H7 (cell line): Measurements from ENCODE around the gene HIVEP3. TPM values are rescaled to one million over a fixed set of nuclear protein-coding genes. Genes with fewer than 3 reads are reported as not detected.

Experiments used
- DNase-seq: peaks from one replicate; pipeline ENCODE4 v3.0.0; 2012
- H3K27me3 ChIP-seq: 2 replicates; pipeline ENCODE4 v1.6.0; 2011; ENCODE audit warnings: mild to moderate bottlenecking, low read length; ENCODE audit not compliant: control insufficient read depth, insufficient read depth
- H3K36me3 ChIP-seq: replicated peaks from 2 replicates; pipeline ENCODE4 v1.5.1; 2011; ENCODE audit warnings: low read length; ENCODE audit not compliant: control insufficient read depth, insufficient read depth
- H3K4me3 ChIP-seq: 2 replicates; pipeline ENCODE4 v1.5.1; 2011; ENCODE audit warnings: low read depth, mild to moderate bottlenecking, control low read depth, low read length, moderate library complexity; ENCODE audit not compliant: insufficient read depth
- total RNA-seq: library from RNA; depleted of rRNA; stranded (reverse); fragments of >200 nt; shearing (Covaris generic); gene quantifications from 2 replicates; pipeline ENCODE4 v1.2.3, GENCODE V29; 2014

HIVEP3 gene
- total RNA-seq, 1 experiment from 2014 or later: 1.8 TPM

DNA sequence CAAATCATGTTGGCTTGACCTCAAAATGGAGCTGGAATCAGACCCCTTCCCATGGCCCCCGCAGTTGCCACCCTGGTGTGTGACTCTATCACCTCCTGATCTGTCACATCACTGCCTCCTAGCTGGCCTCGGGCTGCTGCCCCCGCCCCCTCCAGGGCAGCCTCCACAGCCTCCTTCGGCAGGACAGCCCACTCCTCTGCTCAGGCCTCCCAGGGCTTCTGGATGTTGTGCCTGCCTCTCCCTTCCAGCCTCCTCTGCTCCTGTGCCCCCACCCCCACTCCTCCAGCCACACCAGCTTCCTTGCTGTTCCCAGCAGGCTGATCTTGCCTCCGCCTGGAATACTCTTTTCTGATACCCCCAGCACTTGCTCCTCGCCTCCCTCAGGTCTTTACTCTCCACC lies 299.9 kb downstream of the HIVEP3 start:
- Histone ChIP-seq H3K27me3 (no peaks in the 10 kb centered on the region), H3K4me3 (no peak overlapping the region), H3K36me3 (no peaks in the 10 kb centered on the region)
- no peak for DNase-seq

DNA sequence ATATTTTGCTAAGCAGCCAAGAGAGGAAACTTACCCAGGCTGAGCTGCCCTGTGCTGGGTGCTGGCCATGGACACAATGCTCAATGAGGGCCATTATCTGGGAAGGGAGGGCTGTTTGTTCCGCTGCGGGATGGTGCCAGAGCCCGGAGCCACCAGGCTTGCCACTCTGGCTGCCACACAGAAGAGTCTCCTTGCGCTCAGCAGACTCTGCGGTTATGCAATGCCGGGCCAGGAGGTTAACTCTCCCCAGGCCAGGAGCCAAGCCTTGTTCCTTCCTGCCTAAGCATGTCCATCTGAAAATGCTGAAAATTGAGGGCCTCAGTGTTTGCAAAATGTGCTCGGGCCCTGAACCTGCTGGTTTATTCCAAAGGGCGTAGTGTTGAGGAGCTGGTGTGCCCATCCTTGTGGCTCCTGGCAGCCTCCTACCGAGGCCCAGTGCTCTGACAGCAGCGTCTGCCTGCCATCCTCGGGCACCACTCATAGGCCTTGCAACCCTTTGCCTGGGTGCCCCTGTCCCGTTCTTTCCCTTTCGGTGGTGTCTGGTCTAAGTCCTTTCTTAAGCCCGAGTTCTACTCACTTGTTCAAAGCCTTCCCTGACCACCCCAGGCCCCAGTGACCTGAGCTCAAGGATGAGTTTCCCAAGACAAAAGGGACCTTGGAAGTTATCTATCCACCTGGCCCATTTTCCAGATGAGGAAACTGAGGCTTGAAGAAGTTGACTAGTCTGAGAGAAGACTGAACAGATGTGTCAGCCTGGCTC lies 300.5 kb downstream of the HIVEP3 start:
- Histone ChIP-seq H3K27me3 (no peaks in the 10 kb centered on the region), H3K4me3 (no peak overlapping the region), H3K36me3 (no peaks in the 10 kb centered on the region)
- DNase-seq: no peak

DNA sequence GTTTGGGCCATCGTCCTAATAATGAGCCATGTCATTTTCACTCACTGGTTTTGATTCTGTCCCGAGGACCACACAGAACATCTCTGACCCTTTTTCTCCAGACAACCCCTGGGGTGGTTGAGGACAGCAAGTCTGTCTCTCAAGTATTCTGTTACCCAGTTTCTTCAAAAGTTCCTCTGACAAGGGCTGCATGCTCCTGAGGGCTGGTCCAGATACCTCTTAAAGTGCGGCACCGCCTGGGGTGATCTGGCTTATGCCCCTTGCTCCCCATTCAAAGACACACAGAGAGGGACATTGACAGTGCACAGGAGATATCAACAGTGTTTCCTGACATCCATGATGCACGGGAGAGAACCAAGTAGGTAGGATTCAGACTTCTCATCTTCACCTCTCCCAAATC lies 301.4 kb downstream of the HIVEP3 start:
- Histone ChIP-seq H3K27me3 (no peaks in the 10 kb centered on the region), H3K4me3 (no peak overlapping the region)
- DNase-seq: no peak

DNA sequence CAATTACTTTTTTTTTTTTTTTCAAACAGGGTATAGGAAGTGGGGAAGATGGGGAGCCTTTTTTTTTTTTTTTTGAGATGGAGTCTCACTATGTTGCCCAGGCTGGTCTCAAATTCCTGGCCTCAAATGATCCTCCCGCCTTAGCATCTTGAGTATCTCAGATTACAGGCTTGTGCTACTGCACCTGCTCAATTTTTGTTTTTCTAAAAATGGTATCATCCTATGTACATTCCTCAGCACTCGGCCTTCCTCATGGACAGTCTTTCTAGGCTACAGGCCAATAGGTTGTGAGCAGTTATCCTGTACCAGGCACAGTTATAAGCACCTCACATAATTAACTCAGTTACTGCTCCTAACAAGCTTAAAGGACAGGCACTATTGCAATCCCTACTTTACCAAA lies 302.2 kb downstream of the HIVEP3 start:
- no peak for DNase-seq
- no peaks in the 10 kb centered on the region for H3K27me3 ChIP-seq
- H3K4me3 ChIP-seq: no peak overlapping the region
- H3K36me3 ChIP-seq: no peaks in the 10 kb centered on the region

More for the DNA sequence above, 301.4 kb downstream of the HIVEP3 start:
- no peaks in the 10 kb centered on the region for H3K36me3 ChIP-seq

DNA sequence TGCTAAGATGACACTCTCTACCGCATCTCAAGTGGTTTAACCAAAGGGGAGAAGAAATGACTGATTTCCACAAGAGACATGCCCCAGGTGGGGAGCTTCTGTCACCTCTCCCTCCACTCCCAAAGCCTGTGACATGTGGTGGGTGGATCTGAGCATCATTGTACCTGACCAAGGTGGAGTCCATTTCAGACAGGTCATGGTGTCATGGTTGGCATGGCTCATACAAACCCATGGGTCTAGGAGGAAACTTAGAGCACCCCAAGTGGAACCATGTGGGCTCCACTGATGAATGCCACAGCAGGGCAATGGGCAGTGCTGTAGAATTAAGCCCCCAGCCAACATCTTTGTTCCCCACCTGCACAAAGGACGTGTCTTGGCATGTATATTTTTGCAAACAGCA lies 302.7 kb downstream of the HIVEP3 start:
- Histone ChIP-seq H3K4me3 (no peak overlapping the region), H3K27me3 (no peaks in the 10 kb centered on the region), H3K36me3 (no peaks in the 10 kb centered on the region)
- DNase-seq: no peak

DNA sequence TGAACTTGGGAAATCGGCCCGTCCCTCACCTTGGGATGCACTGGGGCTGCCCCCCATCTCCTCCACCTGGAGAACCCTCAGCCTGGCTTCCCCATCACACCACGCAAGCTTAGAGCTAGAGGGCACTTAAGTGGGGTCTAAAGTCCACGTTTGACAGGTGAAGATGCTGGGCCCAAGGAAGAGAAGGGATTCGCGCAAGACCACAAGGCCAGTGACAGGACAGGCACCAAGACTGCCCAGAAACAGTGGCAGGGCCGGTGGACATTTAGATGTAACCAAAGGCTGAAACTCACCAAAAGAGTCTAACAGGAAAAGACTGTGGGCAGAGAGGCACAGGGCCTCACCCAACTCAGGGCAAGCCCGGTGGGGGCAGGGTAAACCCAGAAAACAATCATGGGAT lies 303.4 kb downstream of the HIVEP3 start:
- Histone ChIP-seq H3K36me3 (no peaks in the 10 kb centered on the region), H3K4me3 (no peak overlapping the region), H3K27me3 (no peaks in the 10 kb centered on the region)
- DNase-seq: no peak

DNA sequence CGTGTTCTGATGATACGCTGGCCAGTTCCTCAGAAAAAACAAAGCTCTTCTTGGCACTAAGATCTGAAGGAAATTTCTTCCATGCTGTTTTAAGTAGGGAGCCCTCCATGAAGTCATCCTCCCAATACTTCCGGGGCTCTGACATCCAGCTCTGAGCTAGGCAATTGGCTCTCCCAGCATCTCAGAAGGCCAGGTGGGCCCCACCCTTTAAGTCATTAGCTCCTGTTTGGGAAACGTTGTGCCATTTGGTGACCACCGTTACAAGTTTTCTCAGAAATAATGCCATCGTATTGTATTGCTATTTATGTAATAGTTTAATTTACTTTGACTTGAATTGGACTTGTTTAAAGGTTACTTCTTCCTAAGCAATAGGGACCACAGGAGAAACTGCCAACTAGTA lies 303.9 kb downstream of the HIVEP3 start:
- no peak for DNase-seq
- H3K4me3 ChIP-seq: no peak overlapping the region
- H3K36me3 ChIP-seq: no peaks in the 10 kb centered on the region
- no peaks in the 10 kb centered on the region for H3K27me3 ChIP-seq

DNA sequence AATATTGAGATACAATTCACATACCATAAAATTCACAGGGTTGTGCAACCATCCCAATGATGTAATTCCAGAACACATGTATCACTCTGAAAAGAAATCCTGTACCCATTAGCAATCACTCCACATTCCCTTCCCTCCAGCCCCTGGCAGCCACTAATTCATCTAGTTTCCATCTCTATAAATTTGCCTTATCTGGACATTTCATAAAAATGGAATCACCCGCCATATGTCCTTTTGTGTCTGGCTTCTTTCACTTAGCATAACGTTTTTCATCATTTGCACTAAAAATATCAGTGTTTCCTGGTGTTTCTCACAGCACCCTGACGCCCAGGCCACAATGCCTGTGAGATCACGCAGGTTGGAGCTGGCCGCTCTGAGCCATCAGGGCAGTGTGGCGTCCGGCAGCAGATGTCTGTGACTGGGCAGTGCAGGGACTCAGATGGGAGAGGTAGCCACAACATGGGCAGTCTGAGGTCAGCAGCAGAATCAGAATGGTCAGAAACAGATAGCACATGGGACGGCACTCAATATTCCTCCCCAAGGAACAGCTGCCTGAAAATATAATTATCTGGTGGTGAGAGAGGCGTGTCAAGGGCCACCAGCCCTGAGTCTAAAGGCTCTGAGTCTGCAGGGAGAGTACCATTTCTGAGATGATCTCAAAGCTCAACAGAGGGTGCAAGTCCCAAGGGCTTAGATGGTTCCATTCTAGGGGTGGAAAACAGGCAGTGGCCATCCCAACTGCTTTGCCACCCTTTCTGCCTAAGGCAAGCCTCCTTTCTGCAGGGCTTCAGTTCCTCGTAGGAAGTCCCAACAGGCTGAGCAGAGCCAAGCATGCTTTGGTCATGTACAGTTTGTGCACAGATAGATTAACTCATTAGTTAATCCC lies 304.8 kb downstream of the HIVEP3 start:
- DNase-seq: no peak
- H3K4me3 ChIP-seq: no peak overlapping the region

GRCh38 chr1:41612953-41613352 lies 305.8 kb downstream of the HIVEP3 start:
- Histone ChIP-seq H3K27me3 (no peaks in the 10 kb centered on the region), H3K4me3 (no peak overlapping the region), H3K36me3 (no peaks in the 10 kb centered on the region)
- no peak for DNase-seq

More for the DNA sequence above, 304.8 kb downstream of the HIVEP3 start:
- H3K36me3 ChIP-seq: no peaks in the 10 kb centered on the region
- no peaks in the 10 kb centered on the region for H3K27me3 ChIP-seq

GRCh38 chr1:41611932-41612450 lies 306.7 kb downstream of the HIVEP3 start:
- no peak overlapping the region for H3K4me3 ChIP-seq
- no peaks in the 10 kb centered on the region for H3K36me3 ChIP-seq
- H3K27me3 ChIP-seq: no peaks in the 10 kb centered on the region
- DNase-seq: no peak

GRCh38 chr1:41611068-41611931 lies 307.4 kb downstream of the HIVEP3 start:
- Histone ChIP-seq H3K36me3 (no peaks in the 10 kb centered on the region), H3K4me3 (no peak overlapping the region), H3K27me3 (no peaks in the 10 kb centered on the region)
- DNase-seq: no peak

GRCh38 chr1:41610361-41610760 lies 308.4 kb downstream of the HIVEP3 start:
- H3K4me3 ChIP-seq: no peak overlapping the region
- no peak for DNase-seq

DNA sequence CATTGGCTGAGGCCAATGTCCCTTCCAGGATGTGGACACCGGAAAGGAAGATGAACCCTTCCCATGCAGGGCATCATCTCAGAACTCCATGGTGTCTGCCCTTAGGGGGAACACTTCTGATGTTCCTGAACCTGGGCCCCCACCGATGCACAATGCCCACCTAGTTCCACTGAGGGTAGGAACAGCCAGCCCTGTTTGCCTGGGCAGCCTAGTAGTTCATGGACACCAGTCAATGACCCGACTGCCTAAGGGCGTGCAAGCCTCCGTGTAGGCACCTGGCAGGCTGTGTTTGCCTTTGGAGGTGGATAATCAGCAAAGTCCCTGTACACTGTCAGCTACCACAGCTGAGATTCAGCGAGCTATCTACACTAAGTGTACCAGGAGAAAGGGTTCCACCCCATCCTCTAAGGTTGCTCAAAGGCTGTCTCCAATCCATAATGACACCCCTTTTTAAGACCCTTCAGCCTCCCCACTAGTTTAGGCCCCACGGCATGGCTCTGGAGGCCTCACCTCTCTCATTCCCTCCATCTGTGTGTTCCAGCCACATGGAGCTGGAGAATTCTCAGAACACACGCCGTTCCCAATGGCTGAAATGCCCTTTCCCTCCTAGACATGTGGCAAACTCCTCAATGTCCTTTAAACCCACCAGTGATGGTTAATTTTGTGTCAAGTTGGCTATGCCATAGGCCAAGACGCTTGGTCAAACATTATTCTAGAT lies 309.4 kb downstream of the HIVEP3 start:
- no peak overlapping the region for H3K4me3 ChIP-seq
- no peaks in the 10 kb centered on the region for H3K36me3 ChIP-seq
- DNase-seq: no peak
- no peaks in the 10 kb centered on the region for H3K27me3 ChIP-seq

More at GRCh38 chr1:41610361-41610760, 308.4 kb downstream of the HIVEP3 start:
- Histone ChIP-seq H3K36me3 (no peaks in the 10 kb centered on the region), H3K27me3 (no peaks in the 10 kb centered on the region)

DNA sequence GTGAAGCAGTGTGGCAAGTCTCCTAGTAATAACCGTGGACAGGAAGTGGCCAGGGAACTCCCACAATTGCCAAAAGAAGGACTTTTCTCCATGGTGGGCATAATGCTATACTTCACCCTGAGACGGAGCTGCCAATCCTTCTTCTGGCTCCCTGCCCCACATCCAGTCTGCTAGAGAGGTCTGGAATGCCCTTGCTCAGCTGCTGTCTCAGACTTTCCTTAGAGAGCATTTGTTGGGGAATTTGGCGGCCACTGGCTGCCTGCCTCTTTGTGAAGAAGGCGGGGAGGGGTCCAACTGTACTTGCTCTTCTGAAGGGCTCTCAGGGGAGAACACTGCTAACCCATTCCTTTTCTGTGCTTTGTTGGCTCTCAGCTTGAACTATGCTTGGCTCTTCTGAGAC lies 310.5 kb downstream of the HIVEP3 start:
- H3K27me3 ChIP-seq: no peaks in the 10 kb centered on the region
- H3K36me3 ChIP-seq: no peaks in the 10 kb centered on the region
- H3K4me3 ChIP-seq: no peak overlapping the region
- DNase-seq: no peak
